ENCODE results near the gene TRIM38.
"Not testable (repeated sequence)": the region's sequence is repeated elsewhere in the genome, so short reads cannot be mapped to it uniquely, and the experiment has no call there.

The TRIM38 gene

DNA sequence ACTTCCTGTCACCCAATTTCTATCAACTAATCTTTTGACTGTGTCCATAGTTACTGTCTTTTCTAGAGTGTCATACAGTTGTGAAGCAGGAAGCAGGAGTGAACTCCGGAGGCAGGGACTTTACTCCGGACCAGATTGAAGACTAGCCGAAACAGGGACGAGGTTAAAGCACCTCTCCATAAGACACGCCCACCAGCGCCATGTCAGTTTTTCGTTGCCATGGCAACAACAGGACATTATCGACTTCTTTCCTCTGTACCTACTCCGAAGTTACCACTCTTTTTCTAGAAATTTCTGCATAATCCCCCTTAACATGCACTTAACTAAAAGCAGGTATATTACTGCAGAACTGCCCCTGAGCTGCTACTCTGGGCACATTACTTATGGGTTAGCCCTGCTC is 25.2 kb downstream of the TRIM38 start:
- Histone ChIP-seq H3K4me1 (ENCODE audit: insufficient read depth, poor library complexity, severe bottlenecking) (no peaks in the 10 kb centered on the region), H3K27ac (ENCODE audit: poor library complexity, severe bottlenecking) (no peak overlapping the region), H3K27me3 (ENCODE audit: insufficient read depth, poor library complexity, severe bottlenecking) (no peaks in the 10 kb centered on the region), H3K4me3 (ENCODE audit: severe bottlenecking) (no peak overlapping the region), H3K36me3 (ENCODE audit: low read depth) (peaks cover 4% of the 10 kb centered on the region; the same call in 1 of the 2 replicates), H3K9me3 (ENCODE audit: severe bottlenecking) (no peaks in the 10 kb centered on the region)
- TF ChIP-seq, protein P1, sequence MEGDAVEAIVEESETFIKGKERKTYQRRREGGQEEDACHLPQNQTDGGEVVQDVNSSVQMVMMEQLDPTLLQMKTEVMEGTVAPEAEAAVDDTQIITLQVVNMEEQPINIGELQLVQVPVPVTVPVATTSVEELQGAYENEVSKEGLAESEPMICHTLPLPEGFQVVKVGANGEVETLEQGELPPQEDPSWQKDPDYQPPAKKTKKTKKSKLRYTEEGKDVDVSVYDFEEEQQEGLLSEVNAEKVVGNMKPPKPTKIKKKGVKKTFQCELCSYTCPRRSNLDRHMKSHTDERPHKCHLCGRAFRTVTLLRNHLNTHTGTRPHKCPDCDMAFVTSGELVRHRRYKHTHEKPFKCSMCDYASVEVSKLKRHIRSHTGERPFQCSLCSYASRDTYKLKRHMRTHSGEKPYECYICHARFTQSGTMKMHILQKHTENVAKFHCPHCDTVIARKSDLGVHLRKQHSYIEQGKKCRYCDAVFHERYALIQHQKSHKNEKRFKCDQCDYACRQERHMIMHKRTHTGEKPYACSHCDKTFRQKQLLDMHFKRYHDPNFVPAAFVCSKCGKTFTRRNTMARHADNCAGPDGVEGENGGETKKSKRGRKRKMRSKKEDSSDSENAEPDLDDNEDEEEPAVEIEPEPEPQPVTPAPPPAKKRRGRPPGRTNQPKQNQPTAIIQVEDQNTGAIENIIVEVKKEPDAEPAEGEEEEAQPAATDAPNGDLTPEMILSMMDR (IDR thresholded peaks at IDR 0.05; ENCODE audit: poor library complexity, severe bottlenecking): no peak
- DNase-seq (ENCODE audit: low spot score) (no peak), ATAC-seq (ENCODE audit: low read depth) (no peak)

DNA sequence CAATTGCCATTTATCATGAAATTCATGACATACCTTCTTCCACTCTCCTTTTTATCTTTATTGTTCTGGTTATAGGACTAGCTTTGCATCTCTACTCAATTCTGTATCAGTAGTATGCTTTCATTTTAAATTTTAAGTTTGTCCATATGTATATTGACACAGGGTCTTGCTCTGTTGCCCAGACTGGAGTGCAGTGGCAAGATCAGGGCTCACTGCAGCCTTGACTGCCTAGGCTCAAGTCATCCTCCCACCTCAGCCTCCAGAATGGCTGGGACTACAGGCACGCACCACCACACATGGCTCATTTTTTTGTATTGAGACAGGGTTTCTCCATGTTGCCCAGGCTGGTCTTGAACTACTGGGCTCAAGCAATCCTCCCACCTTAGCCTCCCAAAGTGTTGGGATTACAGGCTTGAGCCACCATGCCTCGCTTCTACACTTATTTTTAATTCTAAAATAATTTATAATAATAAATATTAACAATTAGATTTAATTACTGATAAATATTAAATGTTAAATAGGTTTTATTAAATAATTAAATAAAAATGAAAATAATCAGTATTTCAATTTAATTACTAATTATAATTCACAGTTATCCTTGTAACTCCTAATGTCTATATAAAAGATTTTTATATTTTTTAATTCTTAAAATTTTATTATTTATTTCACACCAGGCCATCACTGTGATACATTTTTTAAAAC is 27.7 kb downstream of the TRIM38 start:
- Histone ChIP-seq H3K36me3 (ENCODE audit: low read depth) (no peaks in the 10 kb centered on the region; the same call in 1 of the 2 replicates), H3K27ac (ENCODE audit: poor library complexity, severe bottlenecking) (no peak overlapping the region), H3K27me3 (ENCODE audit: insufficient read depth, poor library complexity, severe bottlenecking) (no peaks in the 10 kb centered on the region), H3K4me1 (ENCODE audit: insufficient read depth, poor library complexity, severe bottlenecking) (peaks cover 5% of the 10 kb centered on the region), H3K4me3 (ENCODE audit: severe bottlenecking) (no peak overlapping the region), H3K9me3 (ENCODE audit: severe bottlenecking) (no peaks in the 10 kb centered on the region)
- ATAC-seq (ENCODE audit: low read depth) (no peak), DNase-seq (ENCODE audit: low spot score) (no peak)
- TF ChIP-seq, protein P1 (IDR thresholded peaks at IDR 0.05; ENCODE audit: poor library complexity, severe bottlenecking): no peak

DNA sequence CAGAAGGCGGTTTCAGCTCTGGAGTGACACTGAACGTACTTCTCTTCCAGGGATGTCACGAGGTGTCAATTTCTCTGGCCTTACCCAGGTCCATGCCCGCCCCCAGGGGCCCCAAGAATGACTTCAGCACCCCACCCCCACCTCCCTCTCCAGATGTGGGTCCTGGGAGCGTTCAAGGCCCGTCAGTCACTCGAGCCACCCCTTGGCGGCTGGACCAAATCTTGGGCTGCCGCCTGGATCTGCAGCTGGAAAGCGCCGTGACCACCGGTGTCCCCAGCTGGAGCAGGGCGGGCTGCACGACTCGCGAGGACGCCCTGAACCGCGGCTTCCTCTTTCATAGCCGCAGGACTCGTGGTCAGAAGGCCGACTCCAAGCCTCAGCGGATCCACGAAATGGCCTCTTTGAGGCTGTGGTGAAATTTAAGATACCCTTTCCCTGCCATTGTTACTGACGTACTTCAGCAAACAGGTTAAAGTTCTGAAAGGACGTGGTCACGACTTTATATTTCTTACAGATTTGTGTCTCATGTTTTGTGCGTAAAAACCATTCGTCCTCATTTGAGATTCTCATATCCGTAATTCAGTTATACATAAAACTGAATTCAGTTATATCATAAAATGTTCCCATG is 29.3 kb downstream of the TRIM38 start:
- Histone ChIP-seq H3K4me3 (ENCODE audit: severe bottlenecking) (peak overlapping the region; percentile 46), H3K27ac (ENCODE audit: poor library complexity, severe bottlenecking) (peak overlapping the region; percentile 51), H3K27me3 (ENCODE audit: insufficient read depth, poor library complexity, severe bottlenecking) (no peaks in the 10 kb centered on the region), H3K4me1 (ENCODE audit: insufficient read depth, poor library complexity, severe bottlenecking) (peaks cover 5% of the 10 kb centered on the region), H3K9me3 (ENCODE audit: severe bottlenecking) (no peaks in the 10 kb centered on the region), H3K36me3 (ENCODE audit: low read depth) (no peaks in the 10 kb centered on the region)
- DNase-seq (ENCODE audit: low spot score) (no peak), ATAC-seq (ENCODE audit: low read depth) (peak; percentile 42)
- TF ChIP-seq, protein P1 (IDR thresholded peaks at IDR 0.05; ENCODE audit: poor library complexity, severe bottlenecking): no peak

DNA sequence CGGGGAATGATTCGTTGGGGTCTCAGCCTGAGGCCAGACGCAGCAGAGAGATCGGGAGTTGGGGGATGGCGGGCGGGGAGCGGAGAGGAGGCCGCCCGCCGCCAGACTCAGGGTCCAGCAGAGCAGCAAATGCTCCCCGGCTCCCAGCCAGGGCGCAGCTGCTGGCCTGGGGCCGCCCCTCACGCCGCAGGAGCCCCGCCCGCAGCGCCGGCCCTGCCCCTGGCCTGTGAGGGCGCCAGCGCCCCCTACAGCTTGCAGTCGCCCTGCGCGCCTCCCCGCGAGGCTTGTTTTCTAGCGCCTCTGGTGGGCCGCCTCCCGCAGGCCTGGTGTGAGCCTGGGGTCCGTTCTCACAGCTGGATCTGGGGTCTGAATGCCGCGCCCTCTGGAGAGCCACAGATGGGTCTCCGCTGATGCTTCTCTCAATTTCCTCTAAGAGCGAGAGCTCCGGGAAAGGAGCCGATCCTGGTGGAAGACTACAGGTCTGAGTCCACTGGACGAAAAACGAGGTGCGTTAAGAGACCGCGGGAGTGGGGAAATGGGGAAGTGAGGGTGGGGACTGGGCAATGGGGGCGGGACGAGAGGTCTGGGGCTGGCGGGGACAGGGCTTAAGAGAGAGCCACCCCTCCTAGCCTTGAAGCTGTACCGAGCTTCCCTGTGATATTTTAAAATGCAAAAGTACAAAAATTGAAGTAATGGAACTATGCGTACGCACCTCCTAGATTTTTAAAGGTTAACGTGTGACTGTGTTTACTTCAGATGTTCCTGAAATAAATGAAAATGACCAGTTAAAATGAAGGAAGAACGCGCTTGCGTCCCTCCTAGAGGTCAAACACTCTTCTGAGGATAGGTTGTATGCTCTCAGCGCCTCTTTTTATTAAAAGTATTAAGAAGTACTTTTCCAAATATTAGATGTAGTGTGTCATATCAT is 30.1 kb downstream of the TRIM38 start:
- Histone ChIP-seq H3K9me3 (ENCODE audit: severe bottlenecking) (no peaks in the 10 kb centered on the region), H3K27ac (ENCODE audit: poor library complexity, severe bottlenecking) (peak overlapping the region; percentile 51), H3K27me3 (ENCODE audit: insufficient read depth, poor library complexity, severe bottlenecking) (no peaks in the 10 kb centered on the region), H3K4me1 (ENCODE audit: insufficient read depth, poor library complexity, severe bottlenecking) (peaks cover 5% of the 10 kb centered on the region), H3K4me3 (ENCODE audit: severe bottlenecking) (peak overlapping the region; percentile 46), H3K36me3 (ENCODE audit: low read depth) (no peaks in the 10 kb centered on the region)
- TF ChIP-seq, protein P1 (IDR thresholded peaks at IDR 0.05; ENCODE audit: poor library complexity, severe bottlenecking): peak; percentile 98
- ATAC-seq (ENCODE audit: low read depth) (peak; percentile 89), DNase-seq (ENCODE audit: low spot score) (peak; percentile 83)

DNA sequence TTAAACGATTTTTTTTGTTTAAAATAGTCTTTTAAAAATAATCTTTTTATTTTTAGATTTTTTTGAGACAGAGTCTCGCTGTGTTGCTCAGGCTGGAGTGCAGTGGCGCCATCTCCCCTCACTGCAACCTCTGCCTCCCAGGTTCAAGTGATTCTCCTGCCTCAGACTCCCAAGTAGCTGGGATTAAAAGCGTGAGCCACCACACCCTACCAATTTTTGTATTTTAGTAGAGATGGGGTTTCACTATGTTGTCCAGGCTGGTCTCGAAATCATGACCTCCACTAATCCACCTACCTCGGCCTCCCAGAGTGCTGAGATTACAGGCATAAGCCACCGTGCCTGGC is 30.7 kb downstream of the TRIM38 start:
- Histone ChIP-seq H3K4me3 (ENCODE audit: severe bottlenecking) (peak overlapping the region; percentile 46), H3K27ac (ENCODE audit: poor library complexity, severe bottlenecking) (peak overlapping the region; percentile 51)
- H3K36me3 ChIP-seq (ENCODE audit: low read depth); DNase-seq (ENCODE audit: low spot score); H3K4me1 ChIP-seq (ENCODE audit: insufficient read depth, poor library complexity, severe bottlenecking); H3K27me3 ChIP-seq (ENCODE audit: insufficient read depth, poor library complexity, severe bottlenecking); H3K9me3 ChIP-seq (ENCODE audit: severe bottlenecking); ATAC-seq (ENCODE audit: low read depth): not testable (repeated sequence)

Data from RWPE2 (cell line).